Loucy (cell line): ENCODE data around the gene TMED4.

ENCODE experiments used
- H2AFZ ChIP-seq: fragments of 200-600 bp; sonication (generic); 2 replicates; pipeline ENCODE4 v1.6.0; 2016; ENCODE audit warnings: antibody characterized with exemption, mild to moderate bottlenecking, low read length, moderate library complexity
- H3F3A ChIP-seq: fragments of 200-600 bp; 2 replicates; pipeline ENCODE4 v1.6.0; 2016; ENCODE audit warnings: antibody characterized with exemption, low read depth, mild to moderate bottlenecking
- H3K27me3 ChIP-seq: fragments of 200-600 bp; sonication (generic); 2 replicates; pipeline ENCODE4 v1.6.1; 2014; ENCODE audit warnings: low read length, mild to moderate bottlenecking; ENCODE audit not compliant: insufficient read depth, poor library complexity, severe bottlenecking
- H3K36me3 ChIP-seq: fragments of 200-600 bp; sonication (generic); 2 replicates; pipeline ENCODE4 v1.6.1; 2016; ENCODE audit warnings: low read length; ENCODE audit not compliant: insufficient read depth
- H3K4me1 ChIP-seq: fragments of 200-600 bp; sonication (generic); 2 replicates; pipeline ENCODE4 v1.5.1; 2014; ENCODE audit warnings: low read length, mild to moderate bottlenecking; ENCODE audit not compliant: insufficient read depth, poor library complexity, severe bottlenecking
- H3K4me2 ChIP-seq: fragments of 200-600 bp; sonication (generic); 2 replicates; pipeline ENCODE4 v1.6.0; 2014; ENCODE audit warnings: antibody characterized with exemption, low read length, low read depth, mild to moderate bottlenecking; ENCODE audit not compliant: poor library complexity, severe bottlenecking
- H3K4me3 ChIP-seq: fragments of 200-600 bp; sonication (generic); 2 replicates; pipeline ENCODE4 v1.5.1; 2014; ENCODE audit warnings: low read length, mild to moderate bottlenecking, mixed read lengths; ENCODE audit not compliant: poor library complexity, severe bottlenecking
- H3K79me2 ChIP-seq: fragments of 200-600 bp; sonication (generic); 2 replicates; pipeline ENCODE4 v1.6.1; 2014; ENCODE audit warnings: low read length; ENCODE audit not compliant: insufficient read depth
- H3K9ac ChIP-seq: fragments of 200-600 bp; sonication (generic); 2 replicates; pipeline ENCODE4 v1.6.0; 2014; ENCODE audit warnings: mild to moderate bottlenecking, low read depth, low read length, moderate library complexity; ENCODE audit not compliant: poor library complexity, severe bottlenecking
- H3K9me2 ChIP-seq: fragments of 200-600 bp; sonication (generic); replicated peaks from 2 replicates; pipeline ENCODE4 v1.6.1; 2016; ENCODE audit warnings: low read depth, low read length, mixed read lengths
- H3K9me3 ChIP-seq: fragments of 200-600 bp; sonication (generic); 2 replicates; pipeline ENCODE4 v1.6.1; 2014; ENCODE audit warnings: mild to moderate bottlenecking, antibody characterized with exemption, low read length, low read depth; ENCODE audit not compliant: insufficient read depth
- H4K20me1 ChIP-seq: fragments of 200-600 bp; sonication (generic); 2 replicates; pipeline ENCODE4 v1.6.0; 2014; ENCODE audit warnings: antibody characterized with exemption, low read length, mild to moderate bottlenecking; ENCODE audit not compliant: insufficient read depth, poor library complexity, severe bottlenecking
- CTCF ChIP-seq: fragments of 200-600 bp; sonication (generic); conservative IDR thresholded peaks from 2 replicates; pipeline ENCODE4 v1.5.1; 2014; ENCODE audit warnings: mild to moderate bottlenecking, antibody characterized with exemption, low read length
- EZH2phosphoT487 ChIP-seq: fragments of 200-600 bp; IDR thresholded peaks from 2 replicates; pipeline ENCODE4 v1.6.1; 2018; ENCODE audit warnings: antibody characterized with exemption, mild to moderate bottlenecking, moderate library complexity, borderline replicate concordance

The TMED4 gene

GRCh38 chr7:44624318-44624717 lies 42.3 kb upstream of the TMED4 start:
- Histone ChIP-seq H3K4me3 (no peak overlapping the region), H2AFZ (no peak overlapping the region), H3K36me3 (peaks cover 30% of the 10 kb centered on the region; the same call in 1 of the 2 replicates), H3K9me3 (no peaks in the 10 kb centered on the region), H3F3A (no peaks in the 10 kb centered on the region), H3K27me3 (no peaks in the 10 kb centered on the region), H3K79me2 (peaks cover 67% of the 10 kb centered on the region), H3K4me1 (peaks cover 4% of the 10 kb centered on the region), H3K9ac (no peak overlapping the region), H3K9me2 (no peaks in the 10 kb centered on the region), H3K4me2 (no peak overlapping the region), H4K20me1 (peaks cover 24% of the 10 kb centered on the region)
- no peak for TF ChIP-seq CTCF
- TF ChIP-seq EZH2phosphoT487, result no peak

GRCh38 chr7:44622342-44623151 lies 40.5 kb upstream of the TMED4 start:
- Histone ChIP-seq H3F3A (no peaks in the 10 kb centered on the region), H3K4me2 (no peak overlapping the region), H3K9me2 (no peaks in the 10 kb centered on the region), H2AFZ (no peak overlapping the region), H3K9me3 (no peaks in the 10 kb centered on the region), H3K4me3 (no peak overlapping the region), H3K36me3 (peaks cover 36% of the 10 kb centered on the region; the same call in 1 of the 2 replicates), H3K9ac (no peak overlapping the region), H3K27me3 (no peaks in the 10 kb centered on the region), H3K4me1 (peaks cover 14% of the 10 kb centered on the region), H4K20me1 (peaks cover 39% of the 10 kb centered on the region), H3K79me2 (peaks cover 85% of the 10 kb centered on the region)
- TF ChIP-seq CTCF (no peak), EZH2phosphoT487 (no peak)

GRCh38 chr7:44621750-44622103 lies 39.7 kb upstream of the TMED4 start:
- H4K20me1 ChIP-seq, result peaks cover 39% of the 10 kb centered on the region
- H3K79me2 ChIP-seq, result peaks cover 92% of the 10 kb centered on the region
- no peaks in the 10 kb centered on the region for H3K9me3 ChIP-seq
- no peak overlapping the region for H3K4me3 ChIP-seq
- no peaks in the 10 kb centered on the region for H3K9me2 ChIP-seq
- H3K36me3 ChIP-seq, result peaks cover 35% of the 10 kb centered on the region; the same call in 1 of the 2 replicates
- H3K27me3 ChIP-seq, result no peaks in the 10 kb centered on the region
- peaks cover 18% of the 10 kb centered on the region for H3K4me1 ChIP-seq
- no peak overlapping the region for H3K4me2 ChIP-seq
- no peak overlapping the region for H3K9ac ChIP-seq
- H2AFZ ChIP-seq, result no peak overlapping the region
- H3F3A ChIP-seq, result no peaks in the 10 kb centered on the region
- no peak for TF ChIP-seq EZH2phosphoT487
- no peak for TF ChIP-seq CTCF
